ENCODE data around the gene XG.

GRCh38 chrX:2799369-2799768, 47.5 kb downstream of the XG start:
- TF ChIP-seq IRF2 (CRISPR knock-in tag; IDR thresholded peaks at IDR 0.05; ENCODE audit: borderline replicate concordance, low read depth) = no peak
- TF ChIP-seq CTCF (IDR thresholded peaks at IDR 0.05) = no peak
- no peak for TF ChIP-seq ETV6 (CRISPR knock-in tag; IDR thresholded peaks at IDR 0.05)
